Left kidney (tissue), 2 donors: Measurements from ENCODE around the gene SURF1. TPM values are rescaled to one million over a fixed set of nuclear protein-coding genes. Genes with fewer than 3 reads are reported as not detected.

Experiments used
- DNase-seq: peaks from one replicate; pipeline ENCODE4 v3.0.0-alpha.2; 2013
- polyA plus RNA-seq: library from polyadenylated mRNA; unstranded; fragments of 120-200 nt; gene quantifications from one replicate; pipeline ENCODE4 v1.2.1, GENCODE V29; 2013; ENCODE audit not compliant: insufficient read length

SURF1 gene
- polyA plus RNA-seq, 1 donor: 34.7 TPM

DNA sequence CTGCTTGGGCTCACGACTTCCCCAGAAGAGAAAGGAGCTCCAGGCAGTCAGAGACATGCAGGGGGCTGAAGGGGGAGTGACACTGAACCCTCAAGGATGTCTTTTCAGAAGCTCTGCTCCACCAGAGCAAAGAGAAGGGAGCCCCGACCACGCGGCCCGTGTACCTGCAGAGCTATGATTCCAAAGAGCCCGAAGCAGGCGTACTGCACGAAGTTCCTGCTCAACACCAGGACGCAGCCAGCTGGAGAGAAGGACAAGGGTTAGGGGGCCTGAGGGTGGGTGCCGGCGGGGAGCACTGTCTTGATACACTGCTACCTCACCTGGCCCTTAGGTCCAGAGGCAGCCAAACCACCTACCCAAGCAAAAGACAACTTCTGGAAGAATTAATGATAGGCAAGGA is 10.1 kb upstream of the SURF1 start:
- DNase-seq: no peak

DNA sequence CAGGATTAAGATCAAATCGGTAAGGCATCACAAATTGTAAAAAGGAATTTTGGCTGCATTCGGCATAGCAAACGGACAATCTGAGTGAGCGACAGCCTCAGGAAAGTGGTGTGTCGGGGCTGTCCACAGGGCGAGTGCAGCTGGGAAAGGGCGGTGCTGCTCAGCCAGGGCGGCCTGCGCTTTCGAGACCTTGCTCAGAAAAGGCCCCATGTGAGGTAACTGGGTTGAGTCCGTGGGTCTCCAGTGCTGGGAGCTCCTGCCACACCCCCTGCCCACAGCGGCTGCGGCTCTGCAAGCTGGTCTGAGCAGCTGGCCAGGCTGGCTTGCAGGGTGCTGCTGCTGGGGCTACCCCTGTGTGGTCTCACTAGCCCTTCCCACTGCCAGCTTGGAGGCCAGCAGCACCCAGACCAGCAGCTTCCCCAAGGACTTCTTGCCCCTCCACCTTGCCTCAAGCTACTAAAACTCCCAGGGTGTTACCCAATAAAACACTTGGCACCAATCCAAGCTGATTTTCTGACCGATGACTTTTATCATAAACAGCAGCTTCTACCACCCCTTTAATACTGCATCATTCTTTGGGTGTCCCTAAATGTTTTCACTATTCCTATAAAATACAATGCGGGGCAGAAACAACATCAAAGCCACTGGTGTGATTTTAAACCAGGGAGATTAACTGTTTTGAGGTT is 6.2 kb upstream of the SURF1 start:
- no peak for DNase-seq

DNA sequence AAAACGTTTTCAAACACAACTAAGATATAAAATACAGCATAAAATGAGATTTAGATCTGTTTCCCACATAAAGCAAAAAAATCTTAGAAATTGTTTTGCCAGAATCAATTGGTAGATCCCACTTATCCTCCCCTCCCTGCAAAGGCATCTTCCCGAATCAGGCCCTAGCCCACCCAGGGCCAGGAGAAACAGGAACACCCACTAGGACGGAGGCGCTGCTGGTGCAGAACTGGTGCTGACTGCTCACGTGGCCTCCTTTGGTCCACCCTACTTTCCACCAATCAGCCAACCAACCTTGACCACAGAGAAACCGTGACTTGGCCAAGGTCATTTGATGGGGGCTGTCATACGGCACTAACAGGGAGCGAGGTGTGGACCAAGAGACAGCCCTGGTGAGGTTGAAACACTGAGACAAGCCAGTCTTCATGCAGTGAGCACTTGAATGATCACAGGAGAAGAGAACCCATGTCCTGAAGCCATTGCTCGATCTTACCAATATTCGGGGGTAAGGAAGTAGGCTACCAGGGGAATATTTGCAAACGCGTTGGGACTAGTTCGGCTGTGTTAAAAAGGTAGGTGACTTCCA is 5.3 kb upstream of the SURF1 start:
- DNase-seq: no peak

DNA sequence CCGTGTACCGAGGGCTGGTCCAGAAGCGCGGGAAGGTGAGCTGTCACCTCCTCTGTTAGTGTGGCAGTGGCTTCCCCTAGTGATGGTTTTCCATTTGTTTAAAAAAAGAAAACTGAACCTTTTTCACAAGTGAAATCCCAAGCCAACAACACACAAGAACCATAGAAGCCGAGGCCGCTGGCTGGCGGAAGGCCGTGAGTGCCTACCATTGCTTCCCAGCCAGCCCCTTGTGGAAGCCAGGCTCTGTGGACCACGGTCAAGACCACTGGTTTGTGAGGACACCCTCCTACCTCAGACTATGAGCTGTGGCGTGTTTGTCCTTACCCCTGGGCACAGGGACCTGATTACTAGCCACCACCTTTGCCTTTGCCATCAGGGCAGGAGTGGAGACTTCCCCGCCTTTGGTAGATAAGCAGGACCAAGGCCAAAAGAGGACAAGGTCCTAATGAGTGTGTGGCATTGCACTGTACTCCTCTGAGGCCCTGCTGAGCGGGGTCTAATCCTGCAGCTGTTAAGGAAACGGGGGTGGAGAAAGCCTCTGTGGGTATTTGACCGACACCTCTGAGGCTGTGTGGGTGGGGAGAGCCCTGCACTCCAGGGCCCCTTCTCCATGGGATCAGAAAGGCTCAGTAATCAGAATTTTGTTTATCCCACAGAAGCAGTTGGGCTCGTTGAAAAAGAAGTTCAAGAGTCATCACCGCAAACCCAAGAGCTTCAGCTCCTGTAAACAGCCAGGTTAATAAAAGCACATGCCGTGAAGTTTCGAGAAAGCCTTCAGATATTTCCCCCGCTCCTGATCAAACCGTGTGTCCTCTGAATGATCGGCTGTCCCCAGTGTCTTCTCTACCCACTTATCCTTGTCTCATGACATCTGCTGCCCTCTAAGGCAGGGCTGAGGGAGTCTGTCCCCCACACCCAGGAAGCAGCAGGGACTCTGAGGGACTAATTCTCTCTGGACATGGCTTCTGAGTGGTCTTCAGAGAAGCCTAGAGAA is 4.4 kb upstream of the SURF1 start:
- DNase-seq: no peak

DNA sequence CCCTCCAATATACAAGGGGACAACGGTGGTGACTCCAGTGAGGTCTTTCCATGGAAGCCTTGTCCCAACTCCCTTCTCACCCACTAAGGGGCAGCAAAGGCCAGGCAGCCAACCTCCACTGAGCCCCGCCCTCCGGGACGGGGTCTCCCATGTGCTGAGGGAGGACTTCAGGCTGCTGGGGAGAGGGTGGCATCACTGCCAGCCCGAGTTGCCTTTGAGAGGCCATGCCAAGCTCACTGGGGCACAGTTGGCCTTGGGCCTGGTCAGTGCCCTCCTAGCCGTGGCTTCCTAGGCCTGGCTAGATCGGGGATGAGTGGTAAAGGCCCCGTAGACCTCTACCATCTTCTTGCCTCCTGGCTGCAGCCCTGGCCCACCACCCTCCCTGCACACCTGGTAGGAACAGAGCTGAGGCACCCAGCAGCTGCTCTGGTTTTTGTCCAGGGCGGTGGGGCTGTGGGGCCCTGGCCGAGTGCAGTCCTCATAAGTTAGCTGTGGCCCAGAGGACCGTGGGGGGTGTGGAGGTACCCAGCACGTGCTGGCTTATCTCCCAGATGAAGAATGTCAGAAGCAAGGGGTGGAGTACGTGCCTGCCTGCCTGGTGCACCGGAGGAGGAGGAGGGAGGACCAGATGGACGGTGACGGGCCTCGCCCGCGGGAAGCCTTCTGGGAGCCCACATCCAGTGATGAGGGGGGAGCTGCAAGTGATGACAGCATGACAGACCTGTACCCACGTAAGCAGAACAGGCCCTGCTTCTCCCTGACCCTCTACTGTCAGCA is 3.3 kb upstream of the SURF1 start:
- DNase-seq: no peak

DNA sequence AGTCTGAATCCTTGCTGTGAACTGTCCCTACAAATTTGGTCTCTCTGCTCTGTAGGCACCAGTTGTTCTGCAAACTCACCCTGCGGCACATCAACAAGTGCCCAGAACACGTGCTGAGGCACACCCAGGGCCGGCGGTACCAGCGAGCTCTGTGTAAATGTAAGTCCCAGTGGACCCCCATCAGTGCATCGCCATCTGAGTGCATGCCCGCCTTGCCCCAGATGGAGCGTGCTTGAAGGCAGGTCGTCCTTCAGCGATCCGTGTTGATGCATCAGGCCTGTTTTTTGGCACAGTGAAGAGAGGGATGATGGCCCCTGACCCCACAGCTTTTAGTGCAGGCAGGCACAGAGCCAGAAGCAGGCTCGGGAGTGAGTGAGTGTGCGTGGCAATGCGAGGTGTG is 1.4 kb upstream of the SURF1 start:
- no peak for DNase-seq

DNA sequence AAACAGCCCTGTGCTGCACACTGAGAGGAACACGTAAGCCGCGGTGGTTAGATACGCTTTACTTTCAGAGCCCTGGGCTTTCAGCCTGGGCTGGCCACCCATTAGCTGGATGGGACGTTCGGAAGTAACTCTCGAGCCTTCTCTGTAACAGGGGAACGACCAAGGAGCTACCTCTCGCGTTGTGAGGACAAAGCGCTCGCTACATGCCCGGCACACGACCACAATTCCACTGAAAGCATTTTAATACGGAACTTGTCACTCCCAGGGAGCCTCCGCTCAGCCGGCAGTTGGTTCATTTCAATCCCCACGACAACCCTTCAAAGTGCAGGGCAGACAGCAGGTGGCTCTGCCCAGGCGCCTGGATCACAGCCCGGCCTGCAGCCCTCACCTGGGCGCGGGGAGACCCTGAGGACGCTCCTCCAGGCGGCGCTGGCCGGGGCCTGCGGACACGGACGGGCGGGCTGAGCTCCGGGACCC is 368 bp downstream of the SURF1 start:
- no peak for DNase-seq

DNA sequence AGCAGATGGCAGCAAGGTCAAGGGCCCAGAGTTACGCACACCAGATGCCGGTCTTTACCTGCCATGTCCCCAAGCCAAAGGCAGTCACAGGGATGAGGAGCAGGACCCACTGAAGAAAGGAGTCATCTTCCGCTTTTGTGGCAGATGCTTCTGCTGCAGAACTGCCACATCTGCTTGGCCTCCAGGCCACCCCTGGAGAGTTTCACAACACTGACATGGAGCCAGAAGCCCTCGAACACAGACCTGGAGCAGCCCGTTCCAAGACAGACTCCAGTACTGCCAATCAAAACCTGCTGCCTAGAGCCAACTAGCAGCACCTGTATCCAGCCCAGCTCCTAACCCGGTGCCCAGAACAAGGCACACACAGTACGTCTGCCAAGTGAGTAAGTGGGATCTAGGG is 1.5 kb downstream of the SURF1 start:
- no peak for DNase-seq

DNA sequence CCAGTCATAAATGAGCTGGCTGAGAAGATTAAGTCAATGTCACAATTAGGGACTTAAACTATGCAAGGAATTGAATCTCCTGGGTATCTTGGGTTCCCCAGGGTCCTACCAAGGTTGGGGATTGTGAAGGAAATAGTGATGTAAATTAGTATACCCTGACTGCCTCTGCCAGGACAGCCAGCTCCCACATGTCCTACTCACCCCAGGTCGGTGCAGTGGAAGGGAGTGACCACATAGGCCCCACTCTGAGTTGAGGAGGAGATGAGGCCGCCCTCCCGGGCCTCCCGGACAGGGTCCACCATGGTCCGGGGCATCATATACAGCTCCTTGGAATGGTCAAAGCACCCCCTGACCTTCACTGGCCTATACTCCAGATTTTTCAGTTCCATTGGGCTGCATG is 2.7 kb downstream of the SURF1 start:
- no peak for DNase-seq

DNA sequence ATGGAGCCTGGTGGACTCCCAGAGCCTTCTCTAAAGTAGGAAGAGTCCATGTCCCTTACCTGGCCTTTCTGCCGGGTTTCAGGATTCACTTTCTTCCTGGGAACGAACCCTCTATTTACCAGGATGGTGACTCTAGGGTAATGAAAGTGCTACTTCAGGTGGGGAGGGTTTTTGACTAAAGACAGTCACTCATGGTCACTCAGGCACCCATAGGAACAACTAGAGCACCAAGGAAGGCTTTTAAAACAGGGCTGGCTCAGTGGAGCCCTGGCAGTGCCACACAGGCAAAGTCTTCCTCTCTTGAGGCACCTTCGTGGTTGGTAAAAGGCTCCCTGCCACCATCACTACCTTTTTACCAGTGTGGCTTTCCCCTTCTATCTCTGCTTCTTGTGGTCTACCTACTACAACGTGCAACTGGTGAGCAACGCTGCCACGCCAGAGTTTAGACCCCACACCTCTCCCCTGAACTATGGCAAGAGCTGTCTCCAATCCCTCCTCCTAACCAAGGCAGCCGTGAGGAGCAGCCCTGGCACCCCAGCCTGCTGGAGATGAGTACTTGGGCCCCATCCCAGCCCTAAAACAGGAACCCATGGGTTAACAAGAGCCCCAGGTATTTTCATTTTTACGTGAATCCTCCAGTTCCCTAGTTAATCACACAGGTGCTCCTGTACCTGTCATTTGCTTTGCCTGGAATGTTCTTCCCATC is 3.5 kb downstream of the SURF1 start:
- no peak for DNase-seq

DNA sequence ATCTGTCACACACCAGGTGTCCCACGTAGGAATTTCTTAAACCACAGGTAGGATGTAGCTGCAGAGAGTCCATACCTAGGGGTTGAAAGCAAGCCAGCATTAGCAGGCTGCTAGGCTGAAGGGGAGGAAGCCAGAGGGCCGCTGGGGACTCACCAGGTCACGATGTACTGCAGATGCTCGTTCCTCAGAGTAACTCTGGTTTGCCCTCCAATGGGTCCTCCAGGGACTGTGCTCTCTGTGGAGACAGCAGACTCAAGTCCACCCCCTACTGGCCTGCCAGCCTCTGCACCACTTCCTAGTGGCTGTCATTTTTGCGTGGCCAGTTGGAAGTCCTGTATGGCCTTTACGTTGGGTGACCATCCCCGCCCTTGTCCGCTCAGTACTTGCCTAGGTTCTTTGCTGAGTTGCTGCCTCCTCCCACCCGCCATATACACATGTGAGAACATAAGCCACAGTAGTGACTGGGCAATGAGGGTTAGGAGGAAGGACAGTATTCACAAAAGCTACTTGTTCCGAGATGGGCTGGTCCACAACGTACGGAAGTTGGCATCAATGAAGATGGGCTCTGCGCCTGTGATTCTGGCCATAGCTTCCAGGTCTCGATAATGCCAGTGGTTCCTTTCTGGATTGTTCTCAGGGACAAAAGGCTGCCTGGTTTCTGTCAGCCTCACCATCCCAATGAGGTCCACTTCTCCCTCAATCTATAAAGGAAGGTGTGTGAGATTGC is 4.2 kb downstream of the SURF1 start:
- DNase-seq: no peak

DNA sequence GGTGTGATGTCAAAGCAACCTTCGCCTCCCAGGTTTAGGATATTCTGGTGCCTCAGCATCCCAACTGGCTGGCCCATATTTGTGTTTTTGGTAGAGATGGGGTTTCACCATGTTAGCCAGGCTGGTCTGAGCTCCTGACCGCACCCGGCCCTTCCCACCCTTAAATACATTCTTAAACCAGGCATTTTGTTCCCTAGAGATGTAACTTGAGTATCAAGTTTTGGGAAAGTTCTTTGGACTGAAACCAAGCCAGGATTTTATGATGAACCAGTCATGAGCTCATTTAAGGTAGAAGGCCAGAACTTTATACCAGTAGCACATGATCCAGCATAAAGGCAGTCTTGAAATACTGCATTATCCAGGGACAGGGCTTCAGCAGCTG is 4.8 kb downstream of the SURF1 start:
- no peak for DNase-seq

DNA sequence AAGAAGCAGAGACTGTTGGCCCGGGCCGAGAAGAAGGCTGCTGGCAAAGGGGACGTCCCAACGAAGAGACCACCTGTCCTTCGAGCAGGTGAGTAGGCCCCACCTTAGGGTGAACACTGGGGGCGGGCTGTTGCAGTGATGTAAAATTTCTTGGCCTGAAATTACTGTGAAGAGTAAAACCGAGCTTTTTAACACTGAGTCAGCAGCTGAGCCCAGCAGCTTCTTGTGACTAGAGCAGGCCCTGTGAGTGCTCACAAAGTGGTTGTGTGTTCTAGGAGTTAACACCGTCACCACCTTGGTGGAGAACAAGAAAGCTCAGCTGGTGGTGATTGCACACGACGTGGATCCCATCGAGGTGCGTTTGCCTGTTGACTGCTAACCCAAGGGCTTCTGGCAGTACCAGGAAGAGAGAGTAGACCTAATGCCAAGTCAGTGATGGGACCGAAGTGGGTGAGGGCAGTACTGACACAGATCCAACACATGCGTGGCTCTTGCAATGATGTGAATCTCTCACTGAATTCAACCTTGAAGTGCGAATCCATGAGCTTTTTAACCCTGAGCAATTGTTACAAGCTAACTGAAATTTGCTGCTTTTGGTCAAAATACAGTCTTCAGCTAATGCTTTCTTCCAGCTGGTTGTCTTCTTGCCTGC is 6.2 kb downstream of the SURF1 start:
- no peak for DNase-seq

DNA sequence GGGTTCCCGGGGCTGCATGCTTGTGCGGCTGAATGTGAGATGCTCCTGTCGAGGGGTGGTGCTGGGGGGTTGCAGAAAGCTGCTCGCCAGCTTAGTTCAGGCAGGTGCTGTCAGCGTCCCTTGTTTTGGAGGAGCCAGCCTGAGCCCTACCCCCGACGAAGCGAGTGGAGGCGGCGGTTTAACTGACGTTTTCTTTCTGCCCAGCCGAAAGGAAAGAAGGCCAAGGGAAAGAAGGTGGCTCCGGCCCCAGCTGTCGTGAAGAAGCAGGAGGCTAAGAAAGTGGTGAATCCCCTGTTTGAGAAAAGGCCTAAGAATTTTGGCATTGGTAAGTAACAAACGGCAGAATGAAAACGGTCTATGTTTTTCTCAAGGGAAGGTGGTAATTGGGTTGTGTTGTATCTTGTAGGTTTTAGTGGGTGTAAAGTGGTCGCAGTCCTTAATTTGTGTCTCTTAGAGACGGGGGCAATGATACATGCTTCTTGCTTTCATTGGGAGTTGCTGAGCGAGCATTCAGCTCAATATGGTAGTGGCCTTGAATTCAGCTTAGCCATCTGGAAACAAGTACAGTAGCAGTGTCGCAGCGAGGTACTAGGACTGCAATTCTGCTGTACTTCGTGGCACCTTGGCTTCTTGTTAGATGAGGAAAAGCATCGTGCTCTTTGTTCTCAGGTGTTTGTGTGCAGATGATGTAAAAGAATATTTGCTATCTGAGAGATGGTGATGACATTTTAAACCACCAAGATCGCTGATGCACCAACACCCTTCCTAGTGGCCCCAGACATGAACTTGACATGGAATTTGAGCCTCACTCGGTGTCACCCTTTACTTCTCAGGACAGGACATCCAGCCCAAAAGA is 7.3 kb downstream of the SURF1 start:
- no peak for DNase-seq

DNA sequence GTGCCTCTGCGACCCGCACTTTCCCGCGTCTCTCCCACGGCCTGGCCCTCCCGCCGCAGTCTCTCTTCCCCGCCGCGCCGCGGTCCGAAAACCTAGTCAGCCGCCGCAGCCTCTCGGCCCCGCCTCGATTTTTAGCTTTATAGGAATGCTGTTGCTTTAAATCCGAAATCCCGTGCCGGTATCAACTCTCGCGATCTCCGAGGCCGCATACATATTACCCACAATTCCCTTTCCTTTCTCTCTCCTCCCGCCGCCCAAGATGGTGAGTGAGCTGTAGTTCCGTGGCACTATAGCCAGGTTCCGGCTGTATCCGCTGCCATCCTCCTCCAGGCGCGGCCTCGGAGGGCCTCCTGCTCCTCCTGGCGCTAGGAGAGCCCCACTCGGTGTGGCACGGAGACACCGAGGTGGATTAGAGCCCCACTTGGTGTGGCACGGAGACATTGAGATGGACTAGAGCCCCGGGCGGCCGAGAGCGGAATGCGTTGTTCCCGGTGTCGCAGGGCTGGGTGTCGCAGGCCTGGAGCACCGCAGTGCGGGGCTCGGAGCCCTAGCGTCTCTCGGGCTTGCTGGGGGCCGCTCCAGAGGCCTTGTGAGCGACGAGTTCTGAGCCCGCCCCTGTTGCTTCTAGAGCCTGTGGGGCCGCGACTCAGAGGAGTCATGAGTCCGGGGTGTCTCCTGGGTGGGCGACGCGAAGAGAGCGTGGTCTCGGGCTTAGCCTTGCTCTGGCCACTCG is 8.1 kb downstream of the SURF1 start, which contains the start of the genes MED22 and RPL7A:
Gene MED22, minus strand, starts transcription at position 147 of the 733 bp plus-strand sequence. CDS start 1,469 bp downstream, outside the sequence.
Gene RPL7A, plus strand, starts transcription at position 234 of the 733 bp plus-strand sequence. Its CDS starts 26 bp downstream, at position 260.
- DNase-seq: peak; percentile 98

DNA sequence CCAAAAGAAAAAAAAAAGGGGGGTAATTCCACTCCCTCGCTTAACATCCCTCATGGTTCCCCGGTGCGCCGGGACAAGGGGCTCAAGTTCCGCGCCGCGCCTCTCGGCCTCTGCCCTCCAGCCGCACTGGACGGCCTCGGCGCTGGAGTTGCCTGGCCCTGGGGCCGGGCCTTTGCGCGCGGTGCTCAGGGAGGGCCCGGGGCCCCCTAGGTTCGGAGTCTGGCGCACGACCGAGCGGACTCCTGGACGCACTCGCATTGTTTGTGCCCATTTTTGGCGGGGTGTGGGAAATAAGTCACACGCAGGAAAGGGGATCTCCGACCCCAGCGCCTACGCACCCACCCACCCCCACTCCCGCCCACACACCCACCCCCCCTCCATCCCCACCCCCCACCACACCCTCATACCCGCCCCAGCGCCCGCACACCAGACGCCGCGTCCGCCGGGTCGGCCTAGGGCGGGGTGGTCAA is 8.7 kb downstream of the SURF1 start:
- no peak for DNase-seq

DNA sequence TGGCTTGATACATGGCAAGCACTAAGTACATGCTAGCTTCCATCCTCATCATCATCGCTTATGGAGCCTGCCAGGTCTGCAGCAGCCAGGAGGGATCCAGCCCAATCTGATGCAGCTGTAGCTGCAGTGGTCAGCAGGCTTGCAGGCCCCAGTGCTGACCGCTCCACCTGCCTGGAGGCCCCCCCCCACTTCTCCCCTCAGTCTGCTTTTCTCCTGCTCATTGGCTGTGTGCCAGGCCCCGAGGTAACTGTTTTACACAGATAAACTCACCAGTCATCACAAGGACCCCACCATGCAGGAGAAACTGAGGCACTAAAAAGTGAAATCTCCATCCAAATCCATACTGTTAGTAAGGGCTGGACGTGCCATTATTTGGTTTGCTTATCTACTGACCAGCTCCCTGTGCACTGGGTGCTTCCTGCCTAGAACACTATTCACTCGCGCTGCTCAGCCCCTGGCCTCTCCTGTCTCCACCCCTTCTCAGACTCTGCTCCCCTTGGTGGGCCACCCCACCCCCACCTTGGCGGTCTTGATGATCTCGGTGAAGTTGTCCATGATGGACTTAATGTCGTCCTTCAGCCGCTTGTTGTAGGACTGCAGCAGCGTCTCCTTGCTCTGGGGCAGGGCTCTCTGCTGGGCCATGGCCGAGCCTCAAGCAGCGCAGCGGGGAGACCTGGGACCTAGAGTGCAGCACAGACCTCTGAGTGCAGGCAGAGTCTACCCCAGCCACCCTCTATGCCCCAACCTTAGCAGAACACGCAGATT is 10.1 kb downstream of the SURF1 start:
- no peak for DNase-seq
